ENCODE measurements around the gene SLC22A7.

DNA sequence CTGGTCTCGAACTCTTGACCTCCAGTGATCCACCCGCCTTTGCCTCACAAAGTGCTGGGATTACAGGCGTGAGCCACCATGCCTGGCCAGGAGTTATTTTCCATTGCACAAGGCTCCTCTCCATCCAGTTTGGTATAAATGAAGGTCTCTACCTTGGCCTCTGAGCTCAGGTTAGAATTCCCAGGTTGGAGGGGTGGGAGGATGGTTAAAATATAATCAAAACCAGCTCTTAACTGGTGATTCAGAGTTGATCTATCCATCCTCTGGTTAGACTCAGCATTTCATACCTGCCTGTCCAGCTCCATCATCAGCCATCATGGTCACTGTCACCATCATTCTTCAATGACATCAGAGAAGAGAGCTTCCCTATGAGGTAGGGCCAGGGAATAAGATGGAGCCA lies 2.6 kb upstream of the SLC22A7 start:
- TF ChIP-seq, protein P1, sequence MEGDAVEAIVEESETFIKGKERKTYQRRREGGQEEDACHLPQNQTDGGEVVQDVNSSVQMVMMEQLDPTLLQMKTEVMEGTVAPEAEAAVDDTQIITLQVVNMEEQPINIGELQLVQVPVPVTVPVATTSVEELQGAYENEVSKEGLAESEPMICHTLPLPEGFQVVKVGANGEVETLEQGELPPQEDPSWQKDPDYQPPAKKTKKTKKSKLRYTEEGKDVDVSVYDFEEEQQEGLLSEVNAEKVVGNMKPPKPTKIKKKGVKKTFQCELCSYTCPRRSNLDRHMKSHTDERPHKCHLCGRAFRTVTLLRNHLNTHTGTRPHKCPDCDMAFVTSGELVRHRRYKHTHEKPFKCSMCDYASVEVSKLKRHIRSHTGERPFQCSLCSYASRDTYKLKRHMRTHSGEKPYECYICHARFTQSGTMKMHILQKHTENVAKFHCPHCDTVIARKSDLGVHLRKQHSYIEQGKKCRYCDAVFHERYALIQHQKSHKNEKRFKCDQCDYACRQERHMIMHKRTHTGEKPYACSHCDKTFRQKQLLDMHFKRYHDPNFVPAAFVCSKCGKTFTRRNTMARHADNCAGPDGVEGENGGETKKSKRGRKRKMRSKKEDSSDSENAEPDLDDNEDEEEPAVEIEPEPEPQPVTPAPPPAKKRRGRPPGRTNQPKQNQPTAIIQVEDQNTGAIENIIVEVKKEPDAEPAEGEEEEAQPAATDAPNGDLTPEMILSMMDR (IDR thresholded peaks at IDR 0.05; ENCODE audit: insufficient read depth, low read length, poor library complexity, severe bottlenecking): no peak
- TF ChIP-seq EZH2phosphoT487 (conservative IDR thresholded peaks at IDR 0.05; ENCODE audit: low read length): no peak
